Testis (tissue), 3 donors: ENCODE results near the gene KDM2A. TPM values are rescaled to one million over a fixed set of nuclear protein-coding genes. Genes with fewer than 3 reads are reported as not detected.
"Not testable (repeated sequence)": the region's sequence is repeated elsewhere in the genome, so short reads cannot be mapped to it uniquely, and the experiment has no call there.

Source experiments
- DNase-seq: peaks from one replicate; pipeline ENCODE4 v3.0.0-alpha.2; 2019
- H3K27ac ChIP-seq, 2 donors: fragments of 200-600 bp; sonication (generic); one replicate each; pipeline ENCODE4 v1.5.1; 2019
- H3K27me3 ChIP-seq: fragments of 200-600 bp; sonication (generic); one replicate; pipeline ENCODE4 v1.5.1; 2019
- H3K36me3 ChIP-seq: fragments of 200-600 bp; sonication (generic); one replicate; pipeline ENCODE4 v1.5.1; 2017; ENCODE audit warnings: low read depth; ENCODE audit errors: missing control alignments
- H3K4me1 ChIP-seq: fragments of 200-600 bp; sonication (generic); one replicate; pipeline ENCODE4 v1.5.1; 2019
- H3K4me3 ChIP-seq, 2 donors: fragments of 200-600 bp; sonication (generic); one replicate each; pipeline ENCODE4 v1.5.1; 2017 to 2019
- H3K9me3 ChIP-seq: fragments of 200-600 bp; sonication (generic); one replicate; pipeline ENCODE4 v1.5.1; 2017
- CTCF ChIP-seq, 3 experiments: fragments of 450-650 bp in 2 of 3; fragments of 200-600 bp in 1 of 3; sonication (generic) in 1 of 3; IDR thresholded peaks; one replicate each; pipeline ENCODE4 v1.5.1; 2016 to 2019; ENCODE audit warnings: antibody characterized with exemption in 3 of 3, mild to moderate bottlenecking in 2 of 3, moderate library complexity in 1 of 3
- POLR2A ChIP-seq: fragments of 450-650 bp; IDR thresholded peaks from one replicate; pipeline ENCODE4 v1.6.1; 2017; ENCODE audit warnings: antibody characterized with exemption, mild to moderate bottlenecking, moderate library complexity
- WGBS, 2 donors: methylation state at CpG; one replicate each; pipeline ENCODE4 v1.1.5; 2018; 5-methylcytosine and 5-hydroxymethylcytosine counted together
- intact Hi-C: fragments of 100-400 bp; cut with DNase I; formaldehyde crosslinking; loops from one replicate; pipeline ENCODE4 v1.15.1; 2023; ENCODE audit warnings: low total_unique reads
- polyA plus RNA-seq: library from polyadenylated mRNA; stranded (reverse); fragments of 350-450 nt; fragmentation: Illumina TruSeq; extraction: RNeasy Lipid Tissue Mini Kit (QIAGEN cat#74804); gene quantifications from one replicate; pipeline ENCODE4 v1.2.3, GENCODE V29; 2014; ENCODE audit warnings: low read depth, low replicate concordance; ENCODE audit not compliant: insufficient read depth
- total RNA-seq, 2 donors: library from RNA; depleted of rRNA; stranded (reverse); fragments of >200 nt; gene quantifications; one replicate each; pipeline ENCODE4 v1.2.3, GENCODE V29; 2016

Gene KDM2A
- total and polyA plus RNA-seq, 3 donors from 2014 or later: 106 to 169 (median 142) TPM

GRCh38 chr11:67178878-67179277 is 59.8 kb downstream of the KDM2A start:
- H3K36me3 ChIP-seq: no peaks in the 10 kb centered on the region
- H3K9me3 ChIP-seq: no peaks in the 10 kb centered on the region
- H3K4me3 ChIP-seq: no peak overlapping the region
- H3K27ac ChIP-seq: no peak overlapping the region
- no peaks in the 10 kb centered on the region for H3K27me3 ChIP-seq
- TF ChIP-seq CTCF (IDR thresholded peaks at IDR 0.05): no peak
- no peak for TF ChIP-seq POLR2A
- H3K4me1 ChIP-seq: no peaks in the 10 kb centered on the region
- DNase-seq: no peak
- intact Hi-C loops: no loop called here
- 84 to 87% methylated on average over 4 of the region's 4 CpGs for WGBS, 2 donors

DNA sequence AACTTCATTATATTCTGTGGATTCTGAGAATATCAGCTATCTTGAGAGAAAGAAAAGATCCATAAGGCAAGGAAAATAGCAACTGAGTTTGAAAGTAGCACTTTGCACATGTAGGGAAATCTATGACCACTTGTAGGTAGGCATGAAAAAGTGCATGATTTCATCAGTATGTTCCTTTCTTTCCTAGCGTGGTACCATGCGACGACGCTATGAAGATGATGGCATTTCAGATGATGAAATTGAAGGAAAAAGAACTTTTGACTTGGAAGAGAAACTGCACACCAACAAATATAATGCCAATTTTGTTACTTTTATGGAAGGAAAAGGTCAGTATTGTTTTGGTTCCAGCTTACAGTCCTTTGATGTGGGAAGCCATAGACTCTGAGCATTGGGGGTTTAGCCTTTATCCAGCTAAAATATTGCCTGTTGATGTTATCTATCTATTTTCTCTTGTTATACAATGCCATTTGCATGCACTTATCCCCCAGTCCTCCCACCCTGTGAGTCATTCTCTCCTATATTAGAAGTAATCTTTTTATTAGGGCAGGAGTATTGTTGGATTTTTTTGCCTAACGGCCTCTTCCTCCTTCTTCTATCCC is 60.9 kb downstream of the KDM2A start:
- Histone ChIP-seq H3K27me3 (no peaks in the 10 kb centered on the region), H3K36me3 (no peaks in the 10 kb centered on the region), H3K4me3 (no peak overlapping the region), H3K4me1 (no peaks in the 10 kb centered on the region), H3K9me3 (no peaks in the 10 kb centered on the region), H3K27ac (no peak overlapping the region)
- WGBS, 2 donors: 87 to 95% methylated on average over 5 of the region's 5 CpGs
- no peak for TF ChIP-seq CTCF (IDR thresholded peaks at IDR 0.05)
- no peak for TF ChIP-seq POLR2A
- DNase-seq: no peak
- intact Hi-C loops: no loop called here

- 72 to 79% methylated on average over 2 of the region's 2 CpGs for WGBS, 2 donors
- H3K27me3 ChIP-seq: no peaks in the 10 kb centered on the region
- no peaks in the 10 kb centered on the region for H3K36me3 ChIP-seq
- H3K4me1 ChIP-seq: no peaks in the 10 kb centered on the region
- DNase-seq: no peak
- TF ChIP-seq CTCF (IDR thresholded peaks at IDR 0.05) (no peak), POLR2A (no peak)
- no peaks in the 10 kb centered on the region for H3K9me3 ChIP-seq
- no peak overlapping the region for H3K4me3 ChIP-seq
- no peak overlapping the region for H3K27ac ChIP-seq
- intact Hi-C loops: no loop called here
Measured at GRCh38 chr11:67194096-67194495, 75.0 kb downstream of the KDM2A start.

GRCh38 chr11:67195971-67196456 is 77.0 kb downstream of the KDM2A start:
- no peak overlapping the region for H3K27ac ChIP-seq
- H3K27me3 ChIP-seq: no peaks in the 10 kb centered on the region
- no peaks in the 10 kb centered on the region for H3K9me3 ChIP-seq
- intact Hi-C loops: no loop called here
- TF ChIP-seq CTCF (IDR thresholded peaks at IDR 0.05) (no peak), POLR2A (no peak)
- H3K36me3 ChIP-seq: no peaks in the 10 kb centered on the region
- no peaks in the 10 kb centered on the region for H3K4me1 ChIP-seq
- DNase-seq: no peak
- WGBS, 2 donors: 80% methylated on average over 6 of the region's 6 CpGs
- H3K4me3 ChIP-seq: no peak overlapping the region

DNA sequence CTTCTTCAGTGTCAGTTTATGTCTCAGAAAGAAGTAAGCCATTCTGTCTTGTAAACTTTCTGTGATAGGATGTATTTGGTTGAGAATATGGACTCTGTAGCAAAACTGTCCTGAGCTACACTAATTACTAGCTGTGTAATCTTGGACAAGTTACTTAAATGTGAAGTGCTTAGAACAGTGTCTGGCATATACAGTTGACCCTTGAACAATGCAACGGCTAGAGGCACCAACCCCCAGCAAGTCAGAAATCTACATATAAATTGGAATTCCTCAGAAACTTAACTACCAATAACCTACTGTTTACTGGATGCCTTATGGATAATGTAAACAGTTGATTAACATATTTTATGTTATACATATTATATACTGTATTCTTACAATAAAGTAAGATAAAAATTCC is 78.5 kb downstream of the KDM2A start:
- no peak overlapping the region for H3K4me3 ChIP-seq
- no peaks in the 10 kb centered on the region for H3K36me3 ChIP-seq
- no peaks in the 10 kb centered on the region for H3K4me1 ChIP-seq
- no peaks in the 10 kb centered on the region for H3K9me3 ChIP-seq
- WGBS, 2 donors: 80 to 87% methylated on average over 1 of the region's 1 CpG
- DNase-seq: no peak
- no peak for TF ChIP-seq CTCF (IDR thresholded peaks at IDR 0.05)
- TF ChIP-seq POLR2A: no peak
- H3K27me3 ChIP-seq: no peaks in the 10 kb centered on the region
- intact Hi-C loops: no loop called here
- H3K27ac ChIP-seq: no peak overlapping the region

DNA sequence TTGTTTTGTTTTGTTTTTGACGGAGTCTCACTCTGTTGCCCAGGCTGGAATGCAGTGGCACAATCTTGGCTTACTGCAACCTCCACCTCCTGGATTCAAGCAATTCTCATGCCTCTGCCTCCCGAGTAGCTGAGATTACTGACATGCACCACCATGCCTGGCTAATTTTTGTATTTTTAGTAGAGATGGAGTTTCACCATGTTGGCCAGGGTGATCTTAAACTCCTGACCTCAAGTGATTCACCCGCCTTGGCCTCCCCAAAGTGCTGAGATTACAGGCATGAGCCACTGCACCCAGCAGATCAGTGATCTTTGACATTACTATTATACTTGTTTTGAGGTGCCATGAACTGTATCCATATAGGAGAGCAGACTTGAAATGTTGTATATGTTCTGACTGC is 79.7 kb downstream of the KDM2A start:
- DNase-seq, H3K4me3 ChIP-seq, H3K4me1 ChIP-seq, H3K27ac ChIP-seq, intact Hi-C loops, H3K36me3 ChIP-seq, H3K27me3 ChIP-seq, H3K9me3 ChIP-seq: not testable (repeated sequence)
- WGBS, 2 donors: 80 to 90% methylated on average over 3 of the region's 3 CpGs
